T-helper 17 cell (primary cell): ENCODE results near the gene PDGFRB. TPM values are rescaled to one million over a fixed set of nuclear protein-coding genes. Genes with fewer than 3 reads are reported as not detected.

Experiments used
- ATAC-seq: fragments of 150-1000 bp; cut with Tn5 transposase; 2 replicates; pipeline ENCODE4 v1.10.0; 2021; ENCODE audit warnings: mild to moderate bottlenecking, moderate library complexity
- DNase-seq, 3 donors: peaks; one replicate each; pipeline versions ENCODE4 v3.0.0 to v3.0.0-alpha.2; 2020 to 2021
- H3K9me3 ChIP-seq: one replicate; pipeline ENCODE4 v1.7.0; 2013; ENCODE audit warnings: low read length, mild to moderate bottlenecking; ENCODE audit not compliant: control insufficient read depth, poor library complexity, severe bottlenecking
- H3K27ac Mint-ChIP-seq: one replicate; pipeline ENCODE4 v1.8.0; 2022; ENCODE audit warnings: mild to moderate bottlenecking, moderate library complexity, mixed read lengths
- H3K27me3 Mint-ChIP-seq: one replicate; pipeline ENCODE4 v1.8.0; 2022; ENCODE audit warnings: mixed read lengths
- H3K36me3 Mint-ChIP-seq: one replicate; pipeline ENCODE4 v1.8.0; 2022; ENCODE audit warnings: low read depth, mixed read lengths
- H3K4me1 Mint-ChIP-seq: one replicate; pipeline ENCODE4 v1.8.0; 2022; ENCODE audit warnings: mild to moderate bottlenecking, mixed read lengths
- H3K4me3 Mint-ChIP-seq: one replicate; pipeline ENCODE4 v1.8.0; 2022; ENCODE audit warnings: mild to moderate bottlenecking, moderate library complexity, mixed read lengths
- total RNA-seq, 4 donors: library from RNA in 2 of 4; stranded (reverse) in 2 of 4; gene quantifications; one replicate each; pipeline ENCODE4 v1.2.3 and lab custom pipeline; 2022 to 2026

Gene PDGFRB
- total RNA-seq, 2 donors from 2014 or later = 0.57 TPM; not detected in 1

DNA sequence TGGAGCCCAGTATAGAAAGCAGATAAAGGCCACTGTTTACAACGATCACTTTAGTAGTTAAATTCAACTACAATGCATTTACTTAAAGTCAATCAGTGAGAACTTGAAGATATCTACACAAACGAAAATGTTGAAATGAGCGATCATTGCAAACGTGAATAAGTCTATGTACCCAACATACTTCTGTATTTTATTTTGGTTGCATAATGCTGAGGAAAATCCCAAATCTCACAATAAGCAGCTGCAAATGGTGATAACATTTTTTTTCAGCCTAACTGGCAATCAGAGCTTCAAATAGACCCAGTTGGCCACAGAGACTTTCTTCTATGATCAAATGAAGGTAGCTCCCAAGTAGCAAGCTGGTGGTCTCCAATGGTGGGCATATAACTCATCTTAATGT is 32.1 kb downstream of the PDGFRB start:
- H3K27ac Mint-ChIP-seq = no peak overlapping the region
- no peak for ATAC-seq
- H3K36me3 Mint-ChIP-seq = no peaks in the 10 kb centered on the region
- H3K9me3 ChIP-seq = no peaks in the 10 kb centered on the region
- peaks cover 5% of the 10 kb centered on the region for H3K4me1 Mint-ChIP-seq
- DNase-seq = no peak
- H3K4me3 Mint-ChIP-seq = no peak overlapping the region
- peaks cover 5% of the 10 kb centered on the region for H3K27me3 Mint-ChIP-seq

DNA sequence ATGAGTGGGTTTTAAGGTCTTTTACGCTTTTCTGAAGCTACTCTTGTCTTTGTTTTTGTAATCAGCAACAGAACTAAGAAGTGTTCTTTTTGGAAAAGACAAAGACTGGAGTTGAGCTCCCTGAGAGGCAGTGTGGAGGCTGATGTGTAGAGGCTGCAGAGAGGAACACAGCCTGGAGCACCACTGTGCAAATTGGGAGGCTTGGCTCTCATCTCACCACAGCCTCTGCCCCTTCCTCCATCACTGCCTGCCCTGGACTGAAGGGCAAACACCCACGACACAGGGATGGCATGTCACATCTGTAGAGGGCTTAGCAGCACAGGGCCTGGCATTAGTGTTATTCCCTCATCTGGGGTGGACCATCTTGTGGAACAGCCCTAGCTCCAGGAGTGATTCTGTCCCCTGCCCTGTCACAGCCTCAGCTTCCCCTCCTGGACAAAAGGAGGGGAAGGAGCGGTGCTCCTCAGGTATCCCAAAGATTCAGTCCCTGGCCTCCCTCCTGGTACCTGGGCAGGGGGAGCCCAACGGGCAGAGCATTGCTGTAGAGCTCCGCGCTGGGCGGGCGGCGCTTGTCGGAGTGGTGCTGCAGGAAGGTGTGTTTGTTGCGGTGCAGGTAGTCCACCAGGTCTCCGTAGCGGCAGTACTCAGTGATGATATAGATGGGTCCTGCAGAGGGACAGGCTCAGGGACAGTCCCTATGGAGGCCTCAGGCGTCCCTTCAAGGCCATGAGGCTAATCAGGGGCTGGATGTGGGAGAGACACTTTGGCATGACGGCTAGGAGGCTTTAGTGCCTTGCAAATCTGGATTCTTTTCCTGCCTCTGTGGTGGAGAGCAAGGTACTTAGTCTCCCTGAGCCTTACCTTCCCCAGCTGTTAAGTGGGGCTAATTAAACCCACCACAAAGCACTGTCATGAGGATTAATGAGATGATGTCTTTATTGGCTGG is 32.8 kb downstream of the PDGFRB start:
- no peaks in the 10 kb centered on the region for H3K27me3 Mint-ChIP-seq
- no peak overlapping the region for H3K27ac Mint-ChIP-seq
- no peak for DNase-seq
- peaks cover 3% of the 10 kb centered on the region for H3K4me1 Mint-ChIP-seq
- no peaks in the 10 kb centered on the region for H3K36me3 Mint-ChIP-seq
- ATAC-seq = no peak
- H3K4me3 Mint-ChIP-seq = no peak overlapping the region
- no peaks in the 10 kb centered on the region for H3K9me3 ChIP-seq

GRCh38 chr5:150122158-150122510 is 33.5 kb downstream of the PDGFRB start:
- ATAC-seq = peak; percentile 54
- no peak overlapping the region for H3K27ac Mint-ChIP-seq
- H3K4me1 Mint-ChIP-seq = peaks cover 3% of the 10 kb centered on the region
- DNase-seq = no peak
- H3K27me3 Mint-ChIP-seq = no peaks in the 10 kb centered on the region
- no peaks in the 10 kb centered on the region for H3K36me3 Mint-ChIP-seq
- no peak overlapping the region for H3K4me3 Mint-ChIP-seq
- no peaks in the 10 kb centered on the region for H3K9me3 ChIP-seq

DNA sequence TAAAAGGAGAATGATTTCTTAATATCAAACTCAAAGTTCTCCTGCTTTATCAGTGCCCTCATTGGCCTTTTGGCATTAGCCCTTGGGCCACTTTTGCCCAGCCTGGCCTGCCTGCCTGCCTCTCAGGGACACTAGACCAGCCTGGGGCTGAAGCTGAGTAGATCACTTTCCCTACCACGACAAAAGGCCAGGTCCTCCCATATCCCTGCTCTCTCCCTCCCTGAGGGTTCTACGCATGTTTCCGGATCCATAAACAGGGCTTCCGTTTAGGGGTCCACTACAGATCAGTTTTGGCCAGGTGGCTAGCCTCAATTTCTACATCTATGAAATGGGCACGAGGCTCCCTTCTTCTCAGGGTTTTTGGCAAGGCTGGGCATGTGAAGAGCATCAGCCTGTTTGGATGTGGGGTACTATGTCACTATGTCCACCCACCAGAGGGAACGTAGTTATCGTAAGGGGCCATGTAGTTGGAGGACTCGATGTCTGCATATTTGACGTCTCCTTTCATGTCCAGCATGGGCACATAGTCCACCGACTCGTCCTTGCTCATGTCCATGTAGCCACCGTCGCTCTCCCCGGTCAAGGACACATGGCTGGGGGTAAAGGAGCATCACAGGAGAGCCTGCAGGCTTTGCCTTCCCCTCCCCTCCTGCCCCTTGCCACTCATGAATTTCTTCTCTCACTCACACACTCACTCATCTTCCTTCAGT is 34.0 kb downstream of the PDGFRB start:
- Mint-ChIP-seq H3K27ac (no peak overlapping the region), H3K4me3 (no peak overlapping the region), H3K27me3 (no peaks in the 10 kb centered on the region), H3K36me3 (no peaks in the 10 kb centered on the region), H3K4me1 (peaks cover 3% of the 10 kb centered on the region)
- no peak for DNase-seq
- no peaks in the 10 kb centered on the region for H3K9me3 ChIP-seq
- ATAC-seq = no peak

DNA sequence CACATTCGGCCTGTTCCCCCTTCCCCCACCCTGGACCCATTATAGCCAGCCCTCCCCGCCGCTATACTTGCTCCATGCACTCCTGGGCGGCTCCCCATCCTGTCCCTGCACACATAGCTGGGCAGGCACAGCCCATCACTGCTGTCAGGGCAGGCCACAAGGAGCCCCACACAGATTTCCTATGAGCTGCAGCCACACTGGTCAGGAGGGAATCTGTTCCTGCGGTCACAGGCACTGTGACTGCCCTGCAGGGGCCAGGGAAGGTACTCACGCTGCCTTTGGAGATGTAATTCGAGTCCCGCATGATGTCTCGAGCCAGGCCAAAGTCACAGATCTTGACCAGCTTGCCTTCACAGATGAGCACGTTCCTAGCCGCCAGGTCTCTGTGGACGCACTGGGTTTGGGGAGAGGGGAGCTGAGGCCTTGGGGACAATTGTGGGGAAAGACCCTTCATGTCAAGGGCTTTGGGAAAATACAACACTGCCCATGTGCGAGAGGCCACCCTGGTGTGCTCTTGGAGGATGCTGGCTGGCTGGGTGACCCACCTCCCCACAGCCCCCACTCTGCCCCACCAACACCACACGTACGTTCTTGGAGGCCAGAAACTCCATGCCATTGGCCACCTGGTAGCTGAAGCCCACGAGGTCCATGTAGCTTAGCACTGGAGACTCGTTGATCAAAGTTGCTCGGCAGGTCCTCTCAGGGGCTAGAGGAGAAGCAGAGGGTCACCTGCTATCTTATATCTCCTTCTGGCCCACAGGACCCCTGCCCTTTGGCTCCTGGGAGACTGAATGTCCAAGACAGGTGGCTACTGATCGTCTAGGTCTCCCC is 34.8 kb downstream of the PDGFRB start:
- no peak overlapping the region for H3K4me3 Mint-ChIP-seq
- H3K36me3 Mint-ChIP-seq = no peaks in the 10 kb centered on the region
- ATAC-seq = no peak
- H3K9me3 ChIP-seq = no peaks in the 10 kb centered on the region
- no peaks in the 10 kb centered on the region for H3K27me3 Mint-ChIP-seq
- DNase-seq = no peak
- H3K27ac Mint-ChIP-seq = no peak overlapping the region
- peaks cover 3% of the 10 kb centered on the region for H3K4me1 Mint-ChIP-seq

- no peaks in the 10 kb centered on the region for H3K9me3 ChIP-seq
- Mint-ChIP-seq H3K4me3 (no peak overlapping the region), H3K36me3 (no peaks in the 10 kb centered on the region), H3K27ac (no peak overlapping the region), H3K27me3 (peaks cover under 1% of the 10 kb centered on the region), H3K4me1 (peaks cover 3% of the 10 kb centered on the region)
- no peak for ATAC-seq
- no peak for DNase-seq
Measured at GRCh38 chr5:150120062-150120441, 35.6 kb downstream of the PDGFRB start.

GRCh38 chr5:150119421-150120061 is 36.1 kb downstream of the PDGFRB start:
- Mint-ChIP-seq H3K4me3 (no peak overlapping the region), H3K4me1 (peaks cover 3% of the 10 kb centered on the region), H3K36me3 (no peaks in the 10 kb centered on the region), H3K27me3 (peaks cover 6% of the 10 kb centered on the region), H3K27ac (no peak overlapping the region)
- DNase-seq (no peak), ATAC-seq (no peak)
- H3K9me3 ChIP-seq = no peaks in the 10 kb centered on the region

DNA sequence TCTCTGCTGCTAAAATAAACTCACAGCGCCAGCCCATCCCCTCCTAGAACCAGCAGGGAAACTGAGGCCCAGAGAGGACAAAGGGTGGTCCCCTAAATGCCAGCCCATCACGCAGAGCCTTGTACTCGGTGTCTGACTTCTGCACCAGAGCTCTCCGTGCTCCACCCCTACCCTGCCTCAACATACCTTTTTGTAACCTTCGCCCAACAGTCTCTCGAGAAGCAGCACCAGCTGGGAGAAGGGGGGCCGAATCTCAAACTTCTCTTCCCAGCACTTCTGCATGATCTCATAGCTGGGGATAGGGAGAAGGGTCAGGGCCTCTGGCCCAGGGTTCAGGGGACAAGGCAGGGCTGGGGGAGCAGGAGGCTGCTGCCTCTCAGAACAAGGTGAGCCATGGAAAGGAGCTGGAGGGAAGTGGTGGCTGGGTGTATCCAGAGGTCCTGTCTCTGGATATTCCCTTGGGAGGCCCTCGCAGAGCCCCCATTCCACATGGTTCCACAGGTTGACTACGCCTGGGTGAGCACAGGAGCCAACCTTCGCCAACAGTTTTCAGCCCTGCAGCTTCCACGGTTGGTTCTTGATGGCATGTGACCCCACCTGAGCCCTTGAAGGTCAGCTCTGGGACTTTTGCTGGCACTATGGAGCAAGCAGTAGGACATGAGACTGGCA is 37.0 kb downstream of the PDGFRB start:
- no peak overlapping the region for H3K4me3 Mint-ChIP-seq
- no peak overlapping the region for H3K27ac Mint-ChIP-seq
- H3K9me3 ChIP-seq = no peaks in the 10 kb centered on the region
- peaks cover 10% of the 10 kb centered on the region for H3K27me3 Mint-ChIP-seq
- DNase-seq (no peak), ATAC-seq (no peak)
- H3K36me3 Mint-ChIP-seq = no peaks in the 10 kb centered on the region
- H3K4me1 Mint-ChIP-seq = peaks cover 3% of the 10 kb centered on the region

DNA sequence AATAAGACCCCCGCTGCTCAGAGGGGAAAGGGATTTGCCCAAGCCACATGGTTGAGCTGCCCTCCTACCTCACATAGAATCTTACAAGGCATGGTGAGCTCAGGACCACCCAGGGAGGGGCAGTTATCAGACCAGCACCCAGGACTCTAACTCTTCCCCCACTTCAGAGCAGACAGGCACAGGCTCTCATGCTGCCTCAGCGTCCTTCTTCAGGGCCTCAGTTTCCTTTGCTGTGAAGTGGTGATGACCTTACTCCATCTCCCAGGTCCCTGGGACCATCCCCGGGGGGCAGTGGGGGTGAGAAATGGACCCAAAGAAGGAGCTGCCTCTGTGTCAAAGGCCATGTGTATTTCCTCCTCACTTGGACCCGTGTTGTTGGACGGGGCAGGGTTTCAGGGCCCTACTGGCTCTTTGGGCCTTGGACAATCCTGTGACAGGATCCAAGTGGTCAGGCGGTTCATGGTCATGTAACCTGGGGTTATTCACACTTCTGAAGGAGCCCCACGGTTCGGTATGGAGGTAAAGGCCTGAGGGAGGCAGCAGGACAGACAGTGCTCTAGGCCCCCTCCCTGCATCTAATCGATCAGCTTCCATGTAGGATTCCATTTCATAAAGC is 37.6 kb downstream of the PDGFRB start:
- DNase-seq (no peak), ATAC-seq (no peak)
- H3K9me3 ChIP-seq = no peaks in the 10 kb centered on the region
- H3K27me3 Mint-ChIP-seq = peaks cover 16% of the 10 kb centered on the region
- H3K27ac Mint-ChIP-seq = no peak overlapping the region
- no peak overlapping the region for H3K4me3 Mint-ChIP-seq
- H3K4me1 Mint-ChIP-seq = peaks cover 3% of the 10 kb centered on the region
- no peaks in the 10 kb centered on the region for H3K36me3 Mint-ChIP-seq

- Mint-ChIP-seq H3K27me3 (peaks cover 21% of the 10 kb centered on the region), H3K4me1 (no peaks in the 10 kb centered on the region), H3K27ac (no peak overlapping the region), H3K36me3 (no peaks in the 10 kb centered on the region), H3K4me3 (no peak overlapping the region)
- ATAC-seq = no peak
- no peak for DNase-seq
- no peaks in the 10 kb centered on the region for H3K9me3 ChIP-seq
Measured at GRCh38 chr5:150116667-150117400, 38.8 kb downstream of the PDGFRB start.

DNA sequence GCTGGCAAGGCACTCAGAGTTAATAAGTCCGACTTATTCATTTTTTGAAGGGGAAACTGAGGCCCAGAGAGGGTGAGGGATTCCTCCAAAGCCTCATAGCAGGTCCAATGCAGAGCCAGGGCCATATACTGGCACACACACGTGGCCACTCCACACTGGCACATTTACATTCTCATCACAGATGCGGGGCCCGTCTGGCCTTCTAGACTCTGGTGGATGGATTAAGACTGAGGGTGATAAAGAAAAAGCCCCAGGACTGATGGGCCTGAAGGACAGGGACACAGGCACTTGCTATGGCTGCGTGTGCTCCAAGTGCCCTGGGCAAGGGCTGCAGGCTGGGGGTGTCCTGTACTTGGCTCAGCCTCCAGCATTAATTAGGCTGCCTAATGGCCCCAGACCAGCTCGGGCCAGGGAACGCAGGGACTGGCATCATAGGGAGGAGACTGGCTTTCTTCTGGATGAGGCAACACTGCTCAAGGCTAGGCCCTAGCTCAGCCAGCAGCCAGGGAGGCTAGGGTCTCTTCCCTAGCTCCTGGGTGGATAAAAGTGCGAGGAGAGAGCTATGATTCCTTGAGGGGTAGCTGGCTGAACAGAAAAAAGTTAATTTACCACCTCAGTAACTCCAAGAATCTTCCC is 40.8 kb downstream of the PDGFRB start:
- Mint-ChIP-seq H3K27ac (no peak overlapping the region), H3K4me3 (no peak overlapping the region), H3K4me1 (no peaks in the 10 kb centered on the region), H3K27me3 (peaks cover 32% of the 10 kb centered on the region), H3K36me3 (no peaks in the 10 kb centered on the region)
- ATAC-seq (no peak), DNase-seq (no peak)
- no peaks in the 10 kb centered on the region for H3K9me3 ChIP-seq
